Parathyroid adenoma (tissue), 2 donors: ENCODE data around the gene CDR2L.
"Not testable (repeated sequence)": the region's sequence is repeated elsewhere in the genome, so short reads cannot be mapped to it uniquely, and the experiment has no call there.

Experiments
- H2AFZ ChIP-seq: fragments of 300-600 bp; sonication (generic); one replicate; pipeline ENCODE4 v1.7.0; 2017; ENCODE audit warnings: antibody characterized with exemption, mild to moderate bottlenecking
- H3K27ac ChIP-seq: fragments of 300-600 bp; sonication (generic); one replicate; pipeline ENCODE4 v1.7.0; 2017
- H3K27me3 ChIP-seq: fragments of 300-600 bp; sonication (generic); one replicate; pipeline ENCODE4 v1.7.0; 2017; ENCODE audit warnings: low read length; ENCODE audit not compliant: control insufficient read depth, insufficient read depth
- H3K36me3 ChIP-seq: fragments of 300-600 bp; sonication (generic); one replicate; pipeline ENCODE4 v1.7.0; 2017; ENCODE audit warnings: low read length; ENCODE audit not compliant: control insufficient read depth, insufficient read depth
- H3K4me1 ChIP-seq: fragments of 300-600 bp; sonication (generic); one replicate; pipeline ENCODE4 v1.7.0; 2017; ENCODE audit warnings: control low read depth
- H3K4me2 ChIP-seq: fragments of 300-600 bp; sonication (generic); one replicate; pipeline ENCODE4 v1.7.0; 2017; ENCODE audit warnings: low read length
- H3K4me3 ChIP-seq: fragments of 300-600 bp; sonication (generic); one replicate; pipeline ENCODE4 v1.7.0; 2017; ENCODE audit warnings: low read depth, low read length
- H3K79me2 ChIP-seq: fragments of 300-600 bp; sonication (generic); one replicate; pipeline ENCODE4 v1.7.0; 2017; ENCODE audit warnings: control low read depth
- H3K9ac ChIP-seq: fragments of 300-600 bp; sonication (generic); one replicate; pipeline ENCODE4 v1.7.0; 2017; ENCODE audit warnings: mild to moderate bottlenecking
- H3K9me3 ChIP-seq: fragments of 300-600 bp; sonication (generic); one replicate; pipeline ENCODE4 v1.7.0; 2017; ENCODE audit warnings: low read length; ENCODE audit not compliant: control insufficient read depth
- CTCF ChIP-seq: fragments of 300-600 bp; sonication (generic); IDR thresholded peaks from one replicate; pipeline ENCODE4 v1.7.0; 2017; ENCODE audit warnings: antibody characterized with exemption, mild to moderate bottlenecking
- donor health status: primary hyperparathyroidism.

Gene CDR2L

GRCh38 chr17:75034236-75034908, 46.9 kb downstream of the CDR2L start:
- Histone ChIP-seq H3K4me1 (peaks cover 6% of the 10 kb centered on the region), H3K4me3 (peak overlapping the region; percentile 71), H3K27me3 (no peaks in the 10 kb centered on the region), H3K27ac (peak overlapping the region; percentile 79), H3K9me3 (no peaks in the 10 kb centered on the region), H3K79me2 (no peaks in the 10 kb centered on the region), H3K9ac (peak overlapping the region; percentile 8), H3K4me2 (peak overlapping the region; percentile 90), H2AFZ (peak overlapping the region; percentile 92), H3K36me3 (no peaks in the 10 kb centered on the region)
- TF ChIP-seq CTCF, result no peak

- Histone ChIP-seq H3K9ac (no peak overlapping the region), H3K4me1 (peaks cover 6% of the 10 kb centered on the region), H3K9me3 (no peaks in the 10 kb centered on the region), H3K4me2 (no peak overlapping the region), H3K36me3 (no peaks in the 10 kb centered on the region), H3K27ac (peak overlapping the region; percentile 19), H2AFZ (no peak overlapping the region), H3K27me3 (no peaks in the 10 kb centered on the region), H3K4me3 (no peak overlapping the region), H3K79me2 (no peaks in the 10 kb centered on the region)
- no peak for TF ChIP-seq CTCF
Observed at GRCh38 chr17:75036643-75037268, 49.3 kb downstream of the CDR2L start.

- no peak for TF ChIP-seq CTCF
- Histone ChIP-seq H3K27ac (no peak overlapping the region), H2AFZ (no peak overlapping the region), H3K4me3 (no peak overlapping the region), H3K36me3 (no peaks in the 10 kb centered on the region), H3K79me2 (no peaks in the 10 kb centered on the region), H3K4me2 (no peak overlapping the region), H3K4me1 (peaks cover 3% of the 10 kb centered on the region), H3K9me3 (no peaks in the 10 kb centered on the region), H3K27me3 (no peaks in the 10 kb centered on the region), H3K9ac (no peak overlapping the region)
Observed at GRCh38 chr17:75039238-75039637, 51.8 kb downstream of the CDR2L start.

GRCh38 chr17:75041656-75042280, 54.3 kb downstream of the CDR2L start:
- no peak overlapping the region for H3K27ac ChIP-seq
- no peaks in the 10 kb centered on the region for H3K36me3 ChIP-seq
- TF ChIP-seq CTCF, result no peak
- no peaks in the 10 kb centered on the region for H3K9me3 ChIP-seq
- H3K4me2 ChIP-seq, result no peak overlapping the region
- H3K79me2 ChIP-seq, result no peaks in the 10 kb centered on the region
- H3K4me1 ChIP-seq, result peaks cover 4% of the 10 kb centered on the region
- H3K9ac ChIP-seq, result no peak overlapping the region
- no peak overlapping the region for H3K4me3 ChIP-seq
- no peak overlapping the region for H2AFZ ChIP-seq
- H3K27me3 ChIP-seq, result no peaks in the 10 kb centered on the region

- not testable (repeated sequence) for H2AFZ ChIP-seq, H3K27ac ChIP-seq, H3K4me1 ChIP-seq, H3K9ac ChIP-seq, H3K9me3 ChIP-seq, H3K79me2 ChIP-seq, H3K36me3 ChIP-seq, H3K4me2 ChIP-seq, H3K27me3 ChIP-seq, H3K4me3 ChIP-seq
Observed at GRCh38 chr17:75043789-75044188, 56.4 kb downstream of the CDR2L start.
